MCF 10A (cell line): ENCODE results near the gene NOS2. TPM values are rescaled to one million over a fixed set of nuclear protein-coding genes. Genes with fewer than 3 reads are reported as not detected.

Experiments
- BruUV-seq: library from RNA; stranded (reverse); fragments of 400-500 nt; replicated peaks from 2 replicates; lab custom pipeline; 2021; lab: Mats Ljungman, UMichigan
- CTCF ChIA-PET: fragments of 300-600 bp; sonication (Branson Sonifier 250); formaldehyde crosslinking; extraction: SDS; loops from one replicate; lab custom pipeline; 2021; ENCODE audit warnings: antibody characterized with exemption, inconsistent platforms; lab: Yijun Ruan, JAX
- POLR2A ChIA-PET: fragments of 300-600, 350-650 bp; sonication (Branson Sonifier 250); formaldehyde crosslinking; extraction: SDS; loops from one replicate; lab custom pipeline; 2020; ENCODE audit warnings: antibody characterized with exemption, inconsistent platforms; lab: Yijun Ruan, JAX
- DNase-seq: peaks from one replicate; pipeline ENCODE4 v3.0.0-alpha.2; 2018; ENCODE audit not compliant: unreplicated experiment
- H3K27ac Mint-ChIP-seq: one replicate; pipeline ENCODE4 v1.8.0; 2022; ENCODE audit warnings: mild to moderate bottlenecking, low read depth, mixed read lengths; ENCODE audit not compliant: unreplicated experiment
- H3K27me3 Mint-ChIP-seq: one replicate; pipeline ENCODE4 v1.8.0; 2022; ENCODE audit warnings: mixed read lengths; ENCODE audit not compliant: insufficient read depth, unreplicated experiment
- H3K36me3 Mint-ChIP-seq: one replicate; pipeline ENCODE4 v1.8.0; 2022; ENCODE audit warnings: mild to moderate bottlenecking, moderate library complexity, mixed read lengths; ENCODE audit not compliant: insufficient read depth, unreplicated experiment
- H3K4me1 Mint-ChIP-seq: one replicate; pipeline ENCODE4 v1.8.0; 2022; ENCODE audit warnings: mixed read lengths; ENCODE audit not compliant: insufficient read depth, unreplicated experiment
- H3K4me3 Mint-ChIP-seq: one replicate; pipeline ENCODE4 v1.8.0; 2022; ENCODE audit warnings: mild to moderate bottlenecking, moderate library complexity, mixed read lengths; ENCODE audit not compliant: unreplicated experiment
- H3K9me3 Mint-ChIP-seq: one replicate; pipeline ENCODE4 v1.8.0; 2022; ENCODE audit warnings: mixed read lengths; ENCODE audit not compliant: unreplicated experiment
- CTCF ChIP-seq: fragments of 200-600 bp; IDR thresholded peaks from one replicate; pipeline ENCODE4 v1.8.0; 2022; ENCODE audit warnings: antibody characterized with exemption, mild to moderate bottlenecking; ENCODE audit not compliant: unreplicated experiment
- intact Hi-C: fragments of 100-400 bp; cut with micrococcal nuclease; formaldehyde crosslinking; loops from 2 replicates; pipeline ENCODE4 v1.14.1; 2022
- total RNA-seq: library from RNA; stranded (reverse); gene quantifications from 2 replicates; pipeline ENCODE4 v1.2.3, GENCODE V29; 2022

The NOS2 gene
- total RNA-seq, 1 experiment from 2014 or later, result not detected

GRCh38 chr17:27776882-27777624, 23.3 kb downstream of the NOS2 start:
- BruUV-seq, result no TSS peak
- intact Hi-C loops, result no loop called here
- Mint-ChIP-seq H3K27ac (no peak overlapping the region), H3K36me3 (no peaks in the 10 kb centered on the region), H3K9me3 (no peaks in the 10 kb centered on the region), H3K4me3 (no peak overlapping the region), H3K4me1 (peaks cover 17% of the 10 kb centered on the region), H3K27me3 (no peaks in the 10 kb centered on the region)
- no peak for TF ChIP-seq CTCF
- DNase-seq, result no peak
- ChIA-PET POLR2A (no interaction called here), CTCF (interaction anchor here (0.6 to 3.3 kb wide), 3 partner anchors 21 to 103 kb away, joined by 4 to 19 read pairs (median 5); no protein-coding TSS in a partner anchor)

- Mint-ChIP-seq H3K27ac (no peak overlapping the region), H3K4me1 (no peaks in the 10 kb centered on the region), H3K9me3 (no peaks in the 10 kb centered on the region), H3K36me3 (no peaks in the 10 kb centered on the region), H3K4me3 (no peak overlapping the region), H3K27me3 (no peaks in the 10 kb centered on the region)
- ChIA-PET CTCF (interaction anchor here (1.0 to 1.2 kb wide), 4 partner anchors 8 to 117 kb away, joined by 3 to 5 read pairs (median 4); no protein-coding TSS in a partner anchor), POLR2A (no interaction called here)
- no peak for DNase-seq
- BruUV-seq, result no TSS peak
- no peak for TF ChIP-seq CTCF
- intact Hi-C loops, result no loop called here
Measured at GRCh38 chr17:27771586-27771985, 28.7 kb downstream of the NOS2 start.

GRCh38 chr17:27770877-27771276, 29.5 kb downstream of the NOS2 start:
- POLR2A ChIA-PET, result no interaction called here
- no peak overlapping the region for H3K27ac Mint-ChIP-seq
- H3K36me3 Mint-ChIP-seq, result no peaks in the 10 kb centered on the region
- BruUV-seq, result no TSS peak
- DNase-seq, result no peak
- no peak overlapping the region for H3K4me3 Mint-ChIP-seq
- no peak for TF ChIP-seq CTCF
- H3K4me1 Mint-ChIP-seq, result no peaks in the 10 kb centered on the region
- intact Hi-C loops, result no loop called here
- no peaks in the 10 kb centered on the region for H3K27me3 Mint-ChIP-seq
- CTCF ChIA-PET, result interaction anchor here (1.7 to 2.2 kb wide), 2 partner anchors 116 to 120 kb away, joined by 6 read pairs; no protein-coding TSS in a partner anchor
- no peaks in the 10 kb centered on the region for H3K9me3 Mint-ChIP-seq

- DNase-seq, result no peak
- Mint-ChIP-seq H3K9me3 (no peaks in the 10 kb centered on the region), H3K27ac (no peak overlapping the region), H3K27me3 (no peaks in the 10 kb centered on the region), H3K4me3 (no peak overlapping the region), H3K36me3 (no peaks in the 10 kb centered on the region), H3K4me1 (no peaks in the 10 kb centered on the region)
- intact Hi-C loops, result no loop called here
- ChIA-PET POLR2A (interaction anchor here (0.6 kb wide), 1 partner anchor 16 kb away, joined by 3 read pairs; no protein-coding TSS in a partner anchor), CTCF (interaction anchor here (1.0 to 2.8 kb wide), 12 partner anchors 9 to 125 kb away, joined by 3 to 24 read pairs (median 6); no protein-coding TSS in a partner anchor)
- BruUV-seq, result no TSS peak
- TF ChIP-seq CTCF, result no peak
Measured at GRCh38 chr17:27768858-27769410, 31.4 kb downstream of the NOS2 start.
